NCI-H82 (cell line): Measurements from ENCODE around the gene MRPS12.
A peak's percentile ranks its signal among the peaks of the same experiment; 100 is the strongest.
"Not testable (repeated sequence)": the region's sequence is repeated elsewhere in the genome, so short reads cannot be mapped to it uniquely, and the experiment has no call there.

Source experiments
- DNase-seq: peaks from one replicate; lab custom pipeline; 2025; lab: John Stamatoyannopoulos, UW

MRPS12 gene

DNA sequence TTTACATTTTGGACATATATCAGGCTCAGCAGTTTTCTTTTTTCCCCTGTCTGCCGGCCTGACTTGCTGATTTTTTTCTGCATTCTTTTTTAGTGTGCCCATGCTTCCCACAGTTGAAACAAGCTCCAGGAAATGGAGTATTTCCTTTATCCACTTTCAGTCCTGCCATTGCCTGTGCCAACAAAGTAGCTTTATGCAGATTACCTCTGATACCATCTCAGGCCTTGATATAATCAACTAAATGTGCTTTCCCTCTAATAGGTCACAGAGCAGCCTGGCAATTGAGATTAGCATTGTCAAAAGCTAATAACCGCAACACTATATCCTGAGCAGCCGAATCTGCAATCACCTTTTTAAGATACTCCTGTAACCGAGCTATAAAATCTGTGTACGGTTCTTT, 9.2 kb downstream of the MRPS12 start:
- DNase-seq = peak; percentile 68

- DNase-seq = not testable (repeated sequence)
Observed at GRCh38 chr19:38941466-38941865, 10.7 kb downstream of the MRPS12 start.

- DNase-seq = no peak
Observed at GRCh38 chr19:38941979-38942378, 11.2 kb downstream of the MRPS12 start.

- DNase-seq = no peak
Observed at GRCh38 chr19:38942471-38943181, 11.9 kb downstream of the MRPS12 start.

GRCh38 chr19:38944981-38945506, 14.3 kb downstream of the MRPS12 start:
- peak; percentile 30 for DNase-seq

DNA sequence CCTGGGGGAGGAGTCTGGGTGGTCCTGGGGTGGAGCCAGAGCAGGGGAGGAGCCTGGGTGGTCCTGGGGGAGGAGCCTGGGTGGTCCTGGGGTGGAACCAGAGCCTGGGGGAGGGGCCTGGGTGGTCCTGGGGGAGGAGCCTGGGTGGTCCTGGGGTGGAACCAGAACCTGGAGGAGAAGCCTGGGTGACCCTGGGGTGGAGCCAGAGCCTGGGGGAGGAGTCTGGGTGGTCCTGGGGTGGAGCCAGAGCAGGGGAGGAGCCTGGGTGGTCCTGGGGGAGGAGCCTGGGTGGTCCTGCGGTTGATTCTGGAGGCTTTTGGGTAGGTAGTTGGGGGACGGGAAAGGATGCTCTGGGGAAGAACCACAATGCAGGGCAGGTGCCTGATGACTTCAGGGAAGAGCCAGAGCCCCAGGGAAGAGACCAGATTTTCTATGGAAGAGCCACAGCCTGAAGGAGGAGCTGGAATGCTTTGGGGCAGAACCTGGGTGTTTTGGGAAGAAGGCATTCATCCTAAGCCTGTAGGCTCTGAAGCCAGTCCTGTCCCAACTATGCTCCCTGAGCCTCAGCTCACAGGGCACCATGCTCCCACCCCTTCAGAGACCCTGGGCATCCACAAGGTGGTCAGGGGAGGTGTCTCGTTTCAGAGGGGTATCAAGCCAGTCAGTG, 15.0 kb downstream of the MRPS12 start:
- DNase-seq = peak; percentile 22

DNA sequence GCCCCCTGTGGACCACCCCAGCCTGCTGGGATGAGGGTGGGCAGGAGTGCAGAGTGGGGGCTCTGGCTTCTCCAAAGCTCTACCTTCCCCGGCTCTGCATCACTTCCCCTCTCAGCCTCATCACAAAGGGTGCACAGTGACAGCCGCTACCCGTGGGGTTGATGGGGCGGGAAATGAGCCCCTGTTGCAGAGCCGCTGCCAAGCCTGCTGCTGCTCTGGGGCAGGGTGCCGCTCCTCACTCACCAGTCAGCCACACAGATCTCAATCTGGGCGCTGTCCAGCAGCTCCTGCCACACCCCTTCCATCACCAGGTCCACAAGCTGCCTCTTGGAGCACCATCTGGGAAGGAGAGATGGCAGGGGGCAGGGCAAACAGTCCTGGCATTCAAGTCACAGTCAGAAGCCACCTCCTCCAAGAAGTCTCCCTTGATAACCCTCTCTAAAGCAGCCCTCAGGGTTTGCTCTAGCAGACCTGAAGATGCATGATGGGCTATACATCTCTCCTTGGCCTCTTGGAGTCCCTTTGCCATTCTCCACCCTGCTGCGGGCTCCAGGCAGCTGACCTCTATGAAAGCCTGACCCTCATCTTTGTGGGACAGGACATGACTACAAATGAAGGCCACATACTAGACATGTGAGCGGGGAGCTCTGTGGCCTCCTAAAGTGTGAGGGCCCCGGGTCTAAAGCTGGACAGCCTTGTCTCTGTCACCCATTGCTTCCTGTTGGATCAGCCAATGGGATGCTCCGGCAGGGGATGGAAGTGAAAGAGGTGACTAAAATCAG, 15.7 kb downstream of the MRPS12 start:
- DNase-seq = no peak

DNA sequence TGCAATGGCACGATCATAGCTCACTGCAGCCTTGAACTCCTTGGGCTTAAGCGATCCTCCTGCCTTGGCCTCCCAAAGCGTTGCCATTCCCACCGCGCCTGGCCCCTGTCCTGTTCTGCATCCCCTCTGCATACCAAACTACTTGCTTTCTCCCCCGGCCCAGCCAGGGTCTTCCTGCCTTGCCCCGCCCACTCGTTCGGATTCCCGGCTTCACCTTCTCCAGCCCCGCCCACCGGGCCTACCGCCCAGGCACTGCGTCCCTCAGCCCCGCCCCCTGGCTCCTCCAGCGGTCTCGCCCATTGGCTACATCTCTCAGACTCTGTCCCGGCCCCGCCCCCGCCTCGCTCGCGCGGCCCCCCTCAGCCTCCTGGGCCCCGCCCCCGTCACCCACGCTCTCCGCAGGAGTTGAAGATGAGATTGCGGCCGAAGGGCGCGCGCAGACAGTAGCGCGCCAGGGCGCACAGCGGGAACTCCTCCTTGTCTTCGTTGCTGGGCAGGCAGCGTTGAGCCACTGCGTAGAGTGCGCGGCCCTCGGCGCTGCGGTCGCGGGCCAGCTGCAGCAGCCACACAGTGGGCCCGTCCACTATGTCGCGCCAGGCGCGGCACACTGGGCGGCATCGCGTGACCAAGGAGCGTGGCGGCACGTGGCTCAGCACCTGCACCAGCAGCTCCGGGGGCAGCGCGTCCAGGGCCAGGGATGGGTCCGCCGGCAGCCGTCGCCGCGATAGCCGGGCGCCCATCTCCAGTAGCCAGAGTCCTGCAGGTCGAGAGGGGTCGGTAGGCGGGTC, 19.0 kb downstream of the MRPS12 start:
- peak; percentile 99 for DNase-seq

GRCh38 chr19:38951187-38951586, 20.4 kb downstream of the MRPS12 start:
- DNase-seq = no peak

DNA sequence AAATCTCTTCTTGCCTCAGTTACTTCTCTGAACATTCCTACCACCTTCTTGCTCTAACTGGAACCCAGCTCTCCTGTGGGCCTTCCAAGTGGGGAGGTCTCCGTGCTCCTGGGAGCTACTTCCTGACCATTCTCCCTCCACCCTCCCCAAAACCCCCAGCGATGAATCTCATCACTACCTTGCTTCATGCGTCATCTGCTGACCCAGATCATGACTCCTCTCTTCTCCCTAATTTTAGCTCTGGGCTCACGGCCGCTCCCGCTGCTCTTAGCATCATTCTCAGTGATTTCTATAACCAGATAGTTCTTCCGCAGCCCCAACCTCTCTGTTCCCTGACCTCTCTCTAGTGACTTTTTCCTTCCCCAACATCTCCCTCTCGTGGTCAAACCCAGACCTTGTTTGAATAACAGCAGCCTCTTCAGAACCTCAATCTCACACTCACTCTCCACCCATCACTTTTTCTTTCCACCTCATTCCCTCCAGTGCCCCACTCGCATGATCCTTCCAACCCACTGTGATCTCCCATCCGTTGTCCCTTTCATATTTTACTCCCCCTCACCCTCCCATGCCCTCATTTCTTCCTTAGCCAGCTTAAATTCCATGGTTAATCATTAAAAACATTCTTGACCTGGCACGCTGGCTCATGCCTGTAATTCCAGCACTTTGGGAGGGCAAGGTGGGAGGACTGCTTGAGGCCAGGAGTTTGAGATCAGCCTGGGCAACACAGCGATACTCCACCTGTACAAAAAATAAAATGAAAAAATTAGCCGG, 21.8 kb downstream of the MRPS12 start:
- DNase-seq = peak; percentile 78

GRCh38 chr19:38953677-38954076, 22.9 kb downstream of the MRPS12 start:
- no peak for DNase-seq

DNA sequence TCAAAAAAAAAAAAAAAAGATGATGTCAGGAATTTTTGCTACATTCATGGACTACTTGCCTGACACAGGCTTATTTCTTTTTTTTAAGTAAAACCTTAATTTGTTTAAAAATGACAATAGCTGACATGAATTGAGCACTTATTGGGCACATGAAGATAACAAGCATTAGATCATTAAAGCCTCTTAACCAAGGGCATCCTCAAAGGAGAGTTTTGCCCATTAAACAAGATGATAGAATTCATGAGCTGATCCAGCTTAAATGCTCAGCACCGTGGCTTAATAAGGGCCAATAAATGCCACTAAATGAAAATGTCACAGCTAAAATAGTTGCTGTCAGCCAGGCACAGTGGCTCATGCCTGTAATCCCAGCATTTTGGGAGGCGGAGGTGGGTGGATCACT, 25.5 kb downstream of the MRPS12 start:
- DNase-seq = peak; percentile 52

DNA sequence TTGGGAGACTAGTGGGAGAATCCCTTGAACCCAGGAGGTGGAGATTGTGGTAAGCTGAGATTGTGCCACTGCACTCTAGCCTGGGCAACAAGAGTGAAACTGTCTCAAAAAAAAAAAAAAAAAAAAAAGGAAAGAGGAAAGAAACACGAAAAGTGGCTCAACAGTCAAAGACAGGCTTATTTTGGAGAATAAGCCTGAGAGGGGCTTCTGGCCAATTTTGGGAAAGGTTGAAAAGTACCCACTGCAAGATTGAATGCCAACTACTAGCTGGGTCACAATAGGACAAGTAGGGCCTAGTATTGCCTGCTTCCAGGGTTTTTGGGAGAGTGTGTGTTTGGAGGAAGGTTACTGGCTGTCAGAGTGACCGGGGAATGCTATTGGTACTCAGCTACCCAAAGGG, 27.6 kb downstream of the MRPS12 start:
- no peak for DNase-seq

GRCh38 chr19:38959618-38960017, 28.9 kb downstream of the MRPS12 start:
- no peak for DNase-seq

DNA sequence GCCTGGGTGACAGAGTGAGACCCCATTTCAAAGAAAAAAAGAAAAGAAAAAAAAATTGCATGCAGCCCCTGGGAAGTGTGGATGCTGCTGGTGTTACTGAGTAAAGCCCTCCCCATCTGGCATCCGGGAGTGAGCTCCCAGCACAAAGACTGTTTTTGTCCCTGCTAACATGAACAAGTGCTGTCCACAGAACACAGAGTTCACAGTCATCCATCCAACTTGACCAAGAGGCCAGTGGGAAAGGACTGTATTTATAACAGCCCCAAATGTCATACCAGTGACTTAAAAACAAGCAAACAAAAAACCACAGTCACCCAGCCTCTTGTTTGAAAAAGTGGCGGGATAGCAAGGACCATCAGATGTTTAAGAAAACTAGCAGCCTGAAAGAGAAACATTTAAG, 34.0 kb downstream of the MRPS12 start:
- no peak for DNase-seq

DNA sequence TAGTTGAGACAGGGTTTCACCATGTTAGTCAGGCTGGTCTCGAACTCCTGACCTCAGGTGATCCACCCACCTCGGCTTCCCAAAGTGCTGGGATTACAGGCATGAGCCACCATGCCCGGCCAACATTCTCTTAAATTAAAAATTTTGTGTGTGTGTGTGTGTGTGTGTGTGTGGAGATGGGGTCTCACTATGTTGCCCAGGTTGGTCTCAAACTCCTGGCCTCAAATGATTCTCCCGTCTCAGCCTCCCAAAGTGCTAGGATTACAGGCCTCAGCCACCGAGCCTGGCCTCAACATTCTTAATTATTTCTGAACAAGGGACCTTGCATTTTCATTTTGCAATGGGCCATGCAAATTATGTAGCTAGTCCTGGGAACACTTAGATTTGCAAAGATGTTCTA, 35.4 kb downstream of the MRPS12 start:
- not testable (repeated sequence) for DNase-seq

DNA sequence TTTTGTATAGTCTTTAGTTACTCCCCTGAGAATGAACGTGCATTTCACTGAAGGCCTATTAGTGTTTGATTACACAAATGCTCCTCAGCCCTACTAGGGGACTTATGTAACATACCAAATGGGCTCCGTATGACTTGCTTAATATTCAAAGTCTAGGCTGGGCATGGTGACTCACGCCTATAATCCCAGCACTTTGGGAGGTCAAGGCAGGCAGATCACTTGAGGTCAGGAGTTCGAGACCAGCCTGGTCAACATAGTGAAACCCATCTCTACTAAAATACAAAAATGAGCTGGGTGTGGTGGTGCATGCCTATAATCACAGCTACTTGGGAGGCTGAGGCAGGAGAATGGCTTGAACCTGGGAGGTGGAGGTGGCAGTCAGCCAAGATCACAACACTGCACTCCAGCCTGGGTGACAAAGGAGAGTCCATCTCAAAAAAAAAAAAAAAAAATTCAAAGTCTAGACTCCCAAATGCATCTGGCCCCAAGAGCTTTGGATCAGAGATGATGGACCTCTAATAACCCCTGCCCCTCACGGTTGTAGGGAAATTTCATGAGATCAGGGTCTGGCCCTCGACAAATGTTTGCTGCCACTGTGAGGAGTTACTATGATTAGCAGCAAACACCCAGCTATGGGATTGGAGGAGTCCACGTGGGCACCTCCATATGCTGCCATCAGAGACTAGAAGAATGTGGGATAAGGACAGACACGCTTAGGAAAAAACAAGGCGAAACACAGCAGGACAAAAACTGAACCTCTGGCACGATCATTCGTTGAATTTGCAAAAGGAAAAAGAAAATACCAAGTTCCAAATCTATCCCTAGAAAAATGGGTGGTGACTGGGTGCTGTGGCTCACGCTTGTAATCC, 40.2 kb downstream of the MRPS12 start:
- DNase-seq = peak; percentile 29

- DNase-seq = no peak
Observed at GRCh38 chr19:38971672-38972071, 40.9 kb downstream of the MRPS12 start.

- DNase-seq = no peak
Observed at GRCh38 chr19:38974624-38975213, 44.0 kb downstream of the MRPS12 start.
